HEK293T (cell line): ENCODE results near the gene NT5M.

Experiments used
- CTCF ChIA-PET: fragments of 350-600 bp; formaldehyde crosslinking; extraction: SDS; loops from one replicate; lab custom pipeline; 2021; ENCODE audit warnings: antibody characterized with exemption, inconsistent platforms; lab: Yijun Ruan, JAX
- POLR2A ChIA-PET: fragments of 350-600 bp; formaldehyde crosslinking; extraction: SDS; loops from one replicate; lab custom pipeline; 2020; ENCODE audit warnings: antibody characterized with exemption, inconsistent platforms; lab: Yijun Ruan, JAX
- DNase-seq: peaks from one replicate; pipeline ENCODE4 v3.0.0; 2012; ENCODE audit warnings: mixed read lengths; ENCODE audit errors: extremely low spot score
- ARNT ChIP-seq: fragments of 450-650 bp; IDR thresholded peaks from 2 replicates; pipeline ENCODE4 v1.6.1; 2017; ENCODE audit warnings: mild to moderate bottlenecking
- BHLHE40 ChIP-seq: fragments of 450-650 bp; IDR thresholded peaks from 2 replicates; pipeline ENCODE4 v1.6.1; 2016; ENCODE audit warnings: mild to moderate bottlenecking, moderate library complexity, borderline replicate concordance
- CTBP1 ChIP-seq: fragments of 450-650 bp; IDR thresholded peaks from 2 replicates; pipeline ENCODE4 v1.6.1; 2016; ENCODE audit warnings: borderline replicate concordance
- ELF4 ChIP-seq: fragments of 450-650 bp; IDR thresholded peaks from 2 replicates; pipeline ENCODE4 v1.6.1; 2017; ENCODE audit warnings: antibody characterized with exemption
- FOXA1 ChIP-seq: fragments of 450-650 bp; IDR thresholded peaks from 2 replicates; pipeline ENCODE4 v1.6.1; 2016; ENCODE audit warnings: mild to moderate bottlenecking
- FOXK2 ChIP-seq: fragments of 450-650 bp; IDR thresholded peaks from 2 replicates; pipeline ENCODE4 v1.6.1; 2016; ENCODE audit warnings: mild to moderate bottlenecking
- FOXM1 ChIP-seq: fragments of 450-650 bp; IDR thresholded peaks from 2 replicates; pipeline ENCODE4 v1.6.1; 2017; ENCODE audit warnings: mild to moderate bottlenecking, borderline replicate concordance
- HDGF ChIP-seq: fragments of 450-650 bp; IDR thresholded peaks from 2 replicates; pipeline ENCODE4 v1.6.1; 2017; ENCODE audit warnings: antibody characterized with exemption, borderline replicate concordance
- L3MBTL2 ChIP-seq: fragments of 450-650 bp; conservative IDR thresholded peaks from 2 replicates; pipeline ENCODE4 v1.6.1; 2016; ENCODE audit warnings: mild to moderate bottlenecking
- LEF1 ChIP-seq: fragments of 450-650 bp; IDR thresholded peaks from 2 replicates; pipeline ENCODE4 v1.6.1; 2017; ENCODE audit warnings: mild to moderate bottlenecking, borderline replicate concordance
- NFRKB ChIP-seq: fragments of 450-650 bp; IDR thresholded peaks from 2 replicates; pipeline ENCODE4 v1.6.1; 2016; ENCODE audit warnings: mild to moderate bottlenecking, moderate library complexity
- SP1 ChIP-seq: fragments of 450-650 bp; IDR thresholded peaks from 2 replicates; pipeline ENCODE4 v1.6.1; 2017
- SUZ12 ChIP-seq: fragments of 450-650 bp; IDR thresholded peaks from 2 replicates; pipeline ENCODE4 v1.6.1; 2016; ENCODE audit warnings: mild to moderate bottlenecking
- TARDBP ChIP-seq: fragments of 450-650 bp; IDR thresholded peaks from 2 replicates; pipeline ENCODE4 v1.6.1; 2016
- ZNF384 ChIP-seq: fragments of 450-650 bp; IDR thresholded peaks from 2 replicates; pipeline ENCODE4 v1.6.1; 2016
- TF ChIP-seq, protein P1 (sequence below): fragments of 450-650 bp; IDR thresholded peaks from 2 replicates; pipeline ENCODE4 v1.6.1; 2016

Gene NT5M

DNA sequence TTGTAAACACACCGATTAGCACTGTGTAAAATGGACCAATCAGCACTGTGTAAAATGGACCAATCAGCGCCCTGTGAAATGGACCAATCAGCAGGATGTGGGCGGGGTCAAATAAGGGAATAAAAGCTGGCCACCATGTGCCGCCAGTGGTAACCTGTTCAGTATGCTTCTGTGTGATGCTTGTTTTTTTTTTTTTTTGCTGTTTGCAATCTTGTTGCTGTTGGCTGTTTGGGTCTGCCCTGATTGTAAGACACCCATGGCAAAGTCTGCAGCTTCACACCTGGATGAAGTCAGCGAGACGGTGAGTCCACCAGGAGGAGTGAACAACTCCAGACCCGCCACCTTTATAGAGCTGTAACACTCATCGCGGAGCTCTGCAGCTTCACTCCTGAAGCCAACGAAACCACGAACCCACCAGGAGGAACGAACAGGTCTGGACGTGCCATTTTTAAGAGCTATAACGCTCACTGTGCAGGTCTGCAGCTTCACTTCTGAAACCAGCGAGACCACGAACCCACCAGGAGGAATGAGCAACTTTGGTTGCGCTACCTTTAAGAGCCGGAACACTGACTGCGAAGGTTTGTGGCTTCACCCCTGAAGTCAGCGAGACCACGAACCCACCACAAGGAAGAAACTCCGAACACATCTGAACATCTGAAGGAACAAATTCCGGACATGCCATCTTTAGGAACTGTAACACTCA, 88.6 kb downstream of the NT5M start:
- CTCF ChIA-PET, result no interaction called here

DNA sequence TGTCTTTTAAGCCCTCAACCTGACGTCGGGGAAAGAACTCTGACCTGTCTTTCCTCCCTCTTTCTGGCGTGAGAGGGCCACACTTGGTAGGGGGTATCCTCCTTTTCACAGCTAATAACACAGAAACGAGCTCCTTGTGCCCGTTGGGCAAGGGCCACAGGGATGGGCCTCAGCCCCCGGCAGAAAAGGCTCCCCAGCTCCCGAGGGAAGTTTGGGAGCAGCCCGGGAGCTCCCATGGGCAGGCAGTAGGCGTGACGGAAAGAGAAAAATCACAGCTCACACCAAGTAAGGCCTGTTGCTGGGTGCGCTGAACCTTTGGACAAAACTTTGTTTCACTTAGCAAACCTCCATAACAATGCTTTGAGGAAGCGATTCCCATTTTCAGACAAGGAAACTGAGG, 90.8 kb downstream of the NT5M start:
- ChIA-PET CTCF (no interaction called here), POLR2A (no interaction called here)
- no peak for DNase-seq
- no peak for TF ChIP-seq ZNF384
- no peak for TF ChIP-seq ELF4
- no peak for TF ChIP-seq L3MBTL2
- no peak for TF ChIP-seq LEF1
- no peak for TF ChIP-seq ARNT
- no peak for TF ChIP-seq CTBP1
- TF ChIP-seq NFRKB, result no peak
- TF ChIP-seq FOXA1, result no peak
- no peak for TF ChIP-seq SP1
- TF ChIP-seq SUZ12, result no peak
- TF ChIP-seq TARDBP, result no peak
- no peak for TF ChIP-seq FOXK2
- TF ChIP-seq HDGF, result no peak

More for the DNA sequence above, 88.6 kb downstream of the NT5M start:
- DNase-seq, result no peak
- TF ChIP-seq HDGF (no peak), SP1 (no peak), FOXK2 (no peak), L3MBTL2 (no peak), LEF1 (no peak), CTBP1 (no peak), BHLHE40 (no peak), FOXM1 (no peak), FOXA1 (no peak), TARDBP (no peak), SUZ12 (no peak), ELF4 (no peak), ZNF384 (no peak), ARNT (no peak), NFRKB (no peak)
- TF ChIP-seq, protein P1, sequence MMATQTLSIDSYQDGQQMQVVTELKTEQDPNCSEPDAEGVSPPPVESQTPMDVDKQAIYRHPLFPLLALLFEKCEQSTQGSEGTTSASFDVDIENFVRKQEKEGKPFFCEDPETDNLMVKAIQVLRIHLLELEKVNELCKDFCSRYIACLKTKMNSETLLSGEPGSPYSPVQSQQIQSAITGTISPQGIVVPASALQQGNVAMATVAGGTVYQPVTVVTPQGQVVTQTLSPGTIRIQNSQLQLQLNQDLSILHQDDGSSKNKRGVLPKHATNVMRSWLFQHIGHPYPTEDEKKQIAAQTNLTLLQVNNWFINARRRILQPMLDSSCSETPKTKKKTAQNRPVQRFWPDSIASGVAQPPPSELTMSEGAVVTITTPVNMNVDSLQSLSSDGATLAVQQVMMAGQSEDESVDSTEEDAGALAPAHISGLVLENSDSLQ, result no peak
- POLR2A ChIA-PET, result no interaction called here

DNA sequence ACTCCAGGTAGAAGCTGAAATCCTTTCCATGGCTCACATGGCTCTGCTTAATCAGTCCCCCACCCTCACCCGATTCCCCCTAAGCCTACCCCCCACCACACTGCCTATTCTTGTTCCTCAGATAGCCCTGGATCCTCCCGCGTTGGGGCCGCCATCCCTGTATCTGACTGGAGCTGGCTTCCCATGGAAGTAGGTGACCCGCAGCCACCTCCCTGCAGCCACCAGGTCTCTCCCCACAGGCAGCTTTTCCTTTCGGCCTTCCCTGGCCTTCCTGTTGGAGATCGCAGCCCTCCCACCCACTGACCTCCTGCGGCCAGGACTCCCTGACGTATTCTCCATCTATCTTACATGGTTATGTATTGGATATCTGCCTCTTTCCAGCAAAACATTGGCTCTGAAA, 91.3 kb downstream of the NT5M start:
- no peak for DNase-seq
- POLR2A ChIA-PET, result no interaction called here
- TF ChIP-seq HDGF (no peak), SP1 (no peak), FOXK2 (no peak), LEF1 (no peak), ARNT (no peak), SUZ12 (no peak), FOXA1 (no peak), NFRKB (no peak), BHLHE40 (no peak), ZNF384 (no peak), L3MBTL2 (no peak), ELF4 (no peak), TARDBP (no peak), CTBP1 (no peak), FOXM1 (no peak)
- TF ChIP-seq, protein P1, result no peak
- CTCF ChIA-PET, result no interaction called here

DNA sequence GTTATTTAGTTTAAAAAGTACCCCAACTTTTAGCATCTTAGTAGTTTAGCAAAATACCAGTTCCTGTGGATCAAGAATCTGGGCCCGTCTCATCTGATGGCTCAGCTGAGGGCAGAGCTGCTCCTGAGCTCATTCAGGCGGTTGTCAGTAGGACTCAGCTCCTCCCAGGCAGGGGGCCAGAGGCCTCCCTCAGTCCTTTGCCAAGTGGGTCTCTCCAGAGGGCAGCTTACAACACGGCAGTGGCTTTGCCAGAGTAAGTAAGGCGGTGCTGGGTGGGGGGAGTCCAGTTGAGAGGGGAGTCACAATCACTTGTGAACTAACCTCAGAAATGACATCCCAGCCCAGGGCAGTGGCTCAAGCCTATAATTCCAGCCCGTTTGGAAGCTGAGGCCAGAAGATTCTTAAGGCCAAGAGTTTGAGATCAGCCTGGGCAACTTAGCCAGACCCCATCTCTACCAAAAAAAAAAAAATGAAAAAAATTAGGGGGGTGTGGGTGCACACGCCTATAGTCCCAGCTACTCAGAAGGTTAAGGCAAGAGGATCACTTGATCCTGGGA, 92.2 kb downstream of the NT5M start:
- ChIA-PET POLR2A (no interaction called here), CTCF (interaction anchor here (0.6 kb wide), 1 partner anchor 652 kb away, joined by 4 read pairs; no protein-coding TSS in a partner anchor)
- no peak for TF ChIP-seq SP1
- TF ChIP-seq, protein P1, result no peak
- no peak for TF ChIP-seq LEF1
- TF ChIP-seq L3MBTL2, result no peak
- TF ChIP-seq SUZ12, result no peak
- no peak for TF ChIP-seq BHLHE40
- no peak for DNase-seq

DNA sequence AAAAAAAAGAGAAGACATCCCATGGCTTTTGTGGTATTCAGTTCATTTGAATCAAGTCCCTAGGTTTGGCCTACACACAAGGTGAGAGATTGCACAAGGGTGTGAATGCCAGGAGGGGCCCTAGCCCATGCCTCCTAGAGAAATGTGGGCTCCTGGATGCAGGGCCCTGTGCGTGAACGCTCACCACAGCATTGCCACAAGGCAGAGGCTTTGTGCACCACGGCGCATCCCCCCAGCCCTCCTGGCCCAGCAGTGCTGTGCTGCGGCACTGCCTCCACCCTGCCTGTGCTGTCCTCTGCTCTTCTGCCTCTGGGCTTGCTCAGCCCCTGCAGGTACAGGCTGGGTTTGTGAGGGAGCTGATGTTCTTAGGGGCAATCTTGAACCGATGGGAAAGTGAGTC, 92.7 kb downstream of the NT5M start:
- DNase-seq, result no peak
- no peak for TF ChIP-seq TARDBP
- TF ChIP-seq FOXM1, result no peak
- no peak for TF ChIP-seq LEF1
- TF ChIP-seq ZNF384, result no peak
- no peak for TF ChIP-seq L3MBTL2
- TF ChIP-seq SUZ12, result no peak
- TF ChIP-seq SP1, result no peak
- no peak for TF ChIP-seq FOXK2
- no peak for TF ChIP-seq HDGF
- TF ChIP-seq BHLHE40, result no peak
- TF ChIP-seq ELF4, result no peak
- no peak for TF ChIP-seq NFRKB
- TF ChIP-seq ARNT, result no peak
- TF ChIP-seq, protein P1, result no peak
- TF ChIP-seq FOXA1, result no peak
- TF ChIP-seq CTBP1, result no peak
- ChIA-PET POLR2A (no interaction called here), CTCF (interaction anchor here (0.6 kb wide), 1 partner anchor 651 kb away, joined by 4 read pairs; no protein-coding TSS in a partner anchor)
